ENCODE measurements around the gene MRGPRE. TPM values are rescaled to one million over a fixed set of nuclear protein-coding genes. Genes with fewer than 3 reads are reported as not detected.

MRGPRE gene
- total RNA-seq, 1 experiment from 2014 or later = not detected

DNA sequence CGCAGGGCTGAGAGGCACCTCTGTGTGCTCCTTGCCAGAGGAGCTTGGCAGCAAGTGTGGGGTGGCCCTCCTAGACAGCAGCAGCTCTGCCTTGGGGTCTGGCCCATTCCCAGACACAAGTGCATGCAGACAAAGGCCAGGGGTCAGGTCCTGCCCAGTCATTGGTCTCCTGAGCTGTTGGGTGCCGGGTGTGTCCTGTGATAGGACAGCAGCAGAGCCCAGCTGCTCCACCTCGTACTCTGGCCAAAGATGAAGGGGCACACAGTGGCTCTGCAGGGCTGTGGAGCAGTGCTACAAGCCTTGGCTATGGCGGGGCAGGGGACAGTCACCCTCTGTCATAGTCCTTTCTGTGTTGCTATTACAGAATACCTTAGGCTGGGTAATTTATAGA, 49.8 kb downstream of the MRGPRE start:
- Histone ChIP-seq H3K27me3 (ENCODE audit: low read length) (no peaks in the 10 kb centered on the region), H3K4me2 (ENCODE audit: low read length) (no peak overlapping the region), H3K9ac (ENCODE audit: low read length) (no peak overlapping the region), H2AFZ (ENCODE audit: low read length) (no peak overlapping the region), H3K9me3 (ENCODE audit: low read length) (no peaks in the 10 kb centered on the region), H3F3A (ENCODE audit: low read length, unreplicated experiment) (no peaks in the 10 kb centered on the region), H4K20me1 (ENCODE audit: low read length) (no peaks in the 10 kb centered on the region), H3K79me2 (ENCODE audit: low read length) (no peaks in the 10 kb centered on the region), H3K27ac (ENCODE audit: low read length) (no peak overlapping the region), H3K9me2 (replicated peaks; ENCODE audit: low read length) (no peaks in the 10 kb centered on the region), H3K4me1 (ENCODE audit: insufficient read depth, low read length) (no peaks in the 10 kb centered on the region), H3K4me3 (ENCODE audit: low read length) (no peak overlapping the region), H3K36me3 (ENCODE audit: low read depth, low read length) (no peaks in the 10 kb centered on the region)
- ATAC-seq (no peak), DNase-seq (no peak)
- CTCF ChIA-PET = no interaction called here
- no TSS peak for BruUV-seq (replicated peaks)
- intact Hi-C loops (cut with micrococcal nuclease) = no loop called here
- TF ChIP-seq CTCF (conservative IDR thresholded peaks at IDR 0.05; ENCODE audit: low read depth, low read length) (no peak), EZH2phosphoT487 (IDR thresholded peaks at IDR 0.05; ENCODE audit: borderline replicate concordance, low read length) (no peak), EZH2 (IDR thresholded peaks at IDR 0.05; ENCODE audit: low read length, unreplicated experiment) (no peak)
- POLR2A ChIA-PET (ENCODE audit: unreplicated experiment) = no interaction called here

- Histone ChIP-seq H3K4me1 (ENCODE audit: insufficient read depth, low read length) (no peaks in the 10 kb centered on the region), H3K4me3 (ENCODE audit: low read length) (no peak overlapping the region), H2AFZ (ENCODE audit: low read length) (no peak overlapping the region), H4K20me1 (ENCODE audit: low read length) (no peaks in the 10 kb centered on the region), H3K9me3 (ENCODE audit: low read length) (no peaks in the 10 kb centered on the region), H3K9me2 (replicated peaks; ENCODE audit: low read length) (no peaks in the 10 kb centered on the region), H3K9ac (ENCODE audit: low read length) (no peak overlapping the region), H3K27ac (ENCODE audit: low read length) (no peak overlapping the region), H3K79me2 (ENCODE audit: low read length) (no peaks in the 10 kb centered on the region), H3F3A (ENCODE audit: low read length, unreplicated experiment) (no peaks in the 10 kb centered on the region), H3K36me3 (ENCODE audit: low read depth, low read length) (no peaks in the 10 kb centered on the region), H3K27me3 (ENCODE audit: low read length) (no peaks in the 10 kb centered on the region), H3K4me2 (ENCODE audit: low read length) (no peak overlapping the region)
- CTCF ChIA-PET = no interaction called here
- no TSS peak for BruUV-seq (replicated peaks)
- TF ChIP-seq CTCF (conservative IDR thresholded peaks at IDR 0.05; ENCODE audit: low read depth, low read length) (no peak), EZH2 (IDR thresholded peaks at IDR 0.05; ENCODE audit: low read length, unreplicated experiment) (no peak), EZH2phosphoT487 (IDR thresholded peaks at IDR 0.05; ENCODE audit: borderline replicate concordance, low read length) (no peak)
- POLR2A ChIA-PET (ENCODE audit: unreplicated experiment) = no interaction called here
- DNase-seq = no peak
- no peak for ATAC-seq
- intact Hi-C loops (cut with micrococcal nuclease) = no loop called here
These were observed 50.3 kb downstream of the MRGPRE start for GRCh38 chr11:3181725-3182461.

- no peaks in the 10 kb centered on the region for H3K79me2 ChIP-seq (ENCODE audit: low read length)
- intact Hi-C loops (cut with micrococcal nuclease) = no loop called here
- no peaks in the 10 kb centered on the region for H3K4me1 ChIP-seq (ENCODE audit: insufficient read depth, low read length)
- H3K4me2 ChIP-seq (ENCODE audit: low read length) = no peak overlapping the region
- H3K9ac ChIP-seq (ENCODE audit: low read length) = no peak overlapping the region
- ATAC-seq = no peak
- H3F3A ChIP-seq (ENCODE audit: low read length, unreplicated experiment) = no peaks in the 10 kb centered on the region
- H3K27me3 ChIP-seq (ENCODE audit: low read length) = no peaks in the 10 kb centered on the region
- no peaks in the 10 kb centered on the region for H4K20me1 ChIP-seq (ENCODE audit: low read length)
- H3K9me2 ChIP-seq (replicated peaks; ENCODE audit: low read length) = no peaks in the 10 kb centered on the region
- BruUV-seq (replicated peaks) = no TSS peak
- no peaks in the 10 kb centered on the region for H3K9me3 ChIP-seq (ENCODE audit: low read length)
- TF ChIP-seq EZH2phosphoT487 (IDR thresholded peaks at IDR 0.05; ENCODE audit: borderline replicate concordance, low read length) (no peak), EZH2 (IDR thresholded peaks at IDR 0.05; ENCODE audit: low read length, unreplicated experiment) (no peak), CTCF (conservative IDR thresholded peaks at IDR 0.05; ENCODE audit: low read depth, low read length) (no peak)
- CTCF ChIA-PET = no interaction called here
- H3K36me3 ChIP-seq (ENCODE audit: low read depth, low read length) = no peaks in the 10 kb centered on the region
- POLR2A ChIA-PET (ENCODE audit: unreplicated experiment) = no interaction called here
- no peak overlapping the region for H3K27ac ChIP-seq (ENCODE audit: low read length)
- no peak overlapping the region for H3K4me3 ChIP-seq (ENCODE audit: low read length)
- no peak overlapping the region for H2AFZ ChIP-seq (ENCODE audit: low read length)
- DNase-seq = no peak
These were observed 51.3 kb downstream of the MRGPRE start for GRCh38 chr11:3180869-3181268.
